DMS79 (cell line): ENCODE results near the gene KLHL24.
A peak's percentile ranks its signal among the peaks of the same experiment; 100 is the strongest.
"Not testable (repeated sequence)": the region's sequence is repeated elsewhere in the genome, so short reads cannot be mapped to it uniquely, and the experiment has no call there.

Experiments used
- DNase-seq: peaks from one replicate; lab custom pipeline; 2025; lab: John Stamatoyannopoulos, UW

The KLHL24 gene

GRCh38 chr3:183636221-183637105, 1.0 kb downstream of the KLHL24 start:
- peak; percentile 95 for DNase-seq

GRCh38 chr3:183637106-183637486, 1.7 kb downstream of the KLHL24 start:
- DNase-seq: no peak

DNA sequence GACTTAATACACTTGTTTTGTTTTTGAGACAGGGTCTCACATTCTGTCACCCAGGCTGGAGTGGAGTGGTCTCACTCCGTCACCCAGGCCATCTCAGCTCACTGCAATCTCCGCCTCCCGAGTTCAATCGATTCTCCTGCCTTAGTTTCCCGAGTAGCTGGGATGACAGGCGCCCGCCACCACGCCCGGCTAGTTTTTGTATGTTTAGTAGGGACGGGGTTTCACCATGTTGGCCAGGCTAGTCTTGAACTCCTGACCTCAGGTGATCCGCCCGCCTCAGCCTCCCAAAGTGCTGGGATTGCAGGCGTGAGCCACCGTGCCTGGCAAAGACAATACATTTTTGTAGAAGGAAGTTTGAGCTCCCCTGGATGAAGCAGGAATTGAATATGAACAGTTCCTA, 2.2 kb downstream of the KLHL24 start:
- DNase-seq: not testable (repeated sequence)

GRCh38 chr3:183638101-183638852, 2.9 kb downstream of the KLHL24 start:
- no peak for DNase-seq

DNA sequence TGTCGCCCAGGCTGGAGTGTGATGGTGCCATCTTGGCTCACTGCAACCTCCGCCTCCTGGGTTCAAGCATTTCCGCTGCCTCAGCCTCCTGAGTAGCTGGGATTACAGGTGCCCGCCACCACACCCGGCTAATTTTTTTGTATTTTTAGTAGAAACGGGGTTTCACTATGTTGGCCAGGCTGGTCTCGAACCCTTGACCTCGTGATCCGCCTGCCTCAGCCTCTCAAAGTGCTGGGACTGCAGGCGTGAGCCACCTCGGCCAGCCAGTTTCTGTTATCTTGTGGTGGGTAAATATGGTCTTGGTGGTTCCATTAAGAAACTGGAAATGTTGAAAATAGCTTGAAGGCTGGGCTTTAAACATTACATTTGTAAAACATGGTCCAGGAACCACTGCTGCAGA, 5.2 kb downstream of the KLHL24 start:
- not testable (repeated sequence) for DNase-seq

DNA sequence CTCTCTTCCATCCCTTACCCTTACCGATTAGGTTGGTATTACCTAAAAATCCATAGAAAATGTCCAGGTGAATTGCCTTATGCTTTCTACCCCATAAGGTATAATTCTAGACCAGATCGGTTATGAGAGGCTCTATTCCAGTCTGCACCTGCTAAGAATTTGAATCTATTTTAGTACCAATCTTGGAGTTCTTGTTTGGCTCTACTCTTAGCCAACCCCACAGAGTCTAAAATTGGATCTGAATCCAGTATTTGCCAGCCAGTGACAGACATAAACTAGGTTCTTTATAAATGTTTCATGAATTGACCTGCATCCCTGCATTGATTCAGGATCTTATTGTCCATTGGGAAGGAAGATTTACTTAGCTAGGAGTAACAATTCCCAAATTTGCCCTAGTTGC, 6.5 kb downstream of the KLHL24 start:
- no peak for DNase-seq

- no peak for DNase-seq
These were observed 8.8 kb downstream of the KLHL24 start for GRCh38 chr3:183644244-183644643.

GRCh38 chr3:183645254-183645653, 9.8 kb downstream of the KLHL24 start:
- DNase-seq: no peak

- DNase-seq: no peak
These were observed 15.1 kb downstream of the KLHL24 start for GRCh38 chr3:183650554-183650953.

GRCh38 chr3:183653209-183654064, 18.0 kb downstream of the KLHL24 start:
- DNase-seq: no peak

- no peak for DNase-seq
These were observed 19.3 kb downstream of the KLHL24 start for GRCh38 chr3:183654727-183655126.

- no peak for DNase-seq
These were observed 26.7 kb downstream of the KLHL24 start for GRCh38 chr3:183662099-183662498.

DNA sequence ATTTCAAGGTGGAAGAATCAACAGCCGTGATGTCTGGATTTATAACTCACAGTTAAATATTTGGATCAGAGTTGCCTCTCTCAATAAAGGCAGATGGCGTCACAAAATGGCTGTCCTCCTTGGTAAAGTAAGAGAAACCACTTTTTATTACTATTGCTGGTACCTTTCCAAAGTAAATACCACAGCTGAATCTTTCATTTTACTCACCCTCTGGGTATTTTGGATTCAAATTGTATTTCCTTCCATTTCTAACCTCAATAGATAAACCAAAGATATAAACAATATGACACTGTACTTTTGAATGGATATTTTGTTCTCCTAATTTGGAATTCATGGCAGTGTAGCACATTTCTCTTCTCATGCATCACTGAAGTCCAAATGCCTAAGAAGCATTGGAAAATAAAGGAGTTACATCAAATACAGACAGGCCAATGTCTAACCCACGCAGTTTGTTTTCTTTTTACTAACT, 29.5 kb downstream of the KLHL24 start:
- peak; percentile 4 for DNase-seq

DNA sequence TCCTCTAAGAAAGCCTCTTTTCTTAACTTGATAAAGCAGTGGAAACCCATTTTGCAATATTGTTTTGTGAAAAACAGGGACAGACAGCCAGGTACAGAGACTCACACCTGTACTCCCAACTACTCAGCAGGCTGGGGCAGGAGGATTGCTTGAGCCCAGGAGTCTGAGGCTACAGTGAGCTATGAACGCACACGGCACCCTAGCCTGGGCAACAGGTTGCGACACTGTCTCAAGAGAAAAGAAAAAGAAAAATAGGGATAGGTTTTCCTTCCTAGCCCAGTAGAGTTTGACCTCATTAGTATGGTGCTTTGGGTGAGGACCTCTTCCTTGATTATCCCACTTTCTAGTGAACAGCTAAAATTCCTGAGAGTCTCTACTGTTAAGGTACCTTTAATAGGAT, 44.6 kb downstream of the KLHL24 start:
- DNase-seq: no peak

DNA sequence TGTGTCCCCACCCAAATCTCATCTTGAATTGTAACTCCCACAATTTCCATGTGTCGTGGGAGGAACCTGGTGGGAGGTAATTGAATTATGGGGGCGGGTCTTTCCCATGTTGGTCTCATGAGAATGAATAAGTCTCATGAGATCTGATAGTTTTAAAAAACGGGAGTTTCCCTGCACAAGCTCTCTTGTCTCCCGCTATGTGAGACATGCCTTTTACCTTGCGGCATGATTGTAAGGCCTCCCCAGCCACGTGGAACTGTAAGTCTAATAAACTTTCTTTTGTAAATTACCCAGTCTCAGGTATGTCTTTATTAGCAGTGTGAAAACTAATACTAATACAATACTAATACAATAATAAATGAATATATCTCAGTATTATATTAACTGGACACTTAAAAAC, 52.3 kb downstream of the KLHL24 start:
- DNase-seq: no peak

- no peak for DNase-seq
These were observed 53.5 kb downstream of the KLHL24 start for GRCh38 chr3:183688874-183689273.

GRCh38 chr3:183689621-183690020, 54.2 kb downstream of the KLHL24 start:
- not testable (repeated sequence) for DNase-seq

- DNase-seq: no peak
These were observed 55.1 kb downstream of the KLHL24 start for GRCh38 chr3:183690402-183690995.

GRCh38 chr3:183692436-183692835, 57.0 kb downstream of the KLHL24 start:
- DNase-seq: no peak

- DNase-seq: no peak
These were observed 60.3 kb downstream of the KLHL24 start for GRCh38 chr3:183695569-183696364.

DNA sequence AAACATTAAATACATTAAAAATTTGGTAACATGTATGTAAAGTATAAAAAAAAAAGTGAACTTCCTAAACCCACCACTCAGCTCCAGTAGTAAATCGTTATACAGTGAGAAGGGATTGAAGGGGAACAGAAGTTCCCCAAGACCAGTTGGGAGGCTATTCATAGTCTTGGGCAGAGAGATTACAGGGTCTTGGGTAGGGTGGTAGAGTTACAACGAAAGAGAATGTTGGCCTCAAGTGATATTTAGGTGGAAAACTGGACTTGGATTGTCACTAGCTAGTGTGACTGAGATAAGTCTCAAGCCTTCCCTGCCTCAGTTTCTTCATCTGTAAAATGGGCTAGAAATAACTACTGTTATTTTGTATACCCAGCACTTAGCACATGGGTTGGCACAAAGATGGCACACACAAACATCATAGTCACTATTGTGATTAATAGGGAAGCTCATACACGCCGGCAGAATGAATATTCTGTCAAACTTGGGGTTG, 61.7 kb downstream of the KLHL24 start:
- DNase-seq: no peak
